Limb (tissue), 2 donors: ENCODE measurements around the gene RUBCN.

Experiments
- DNase-seq, 2 donors: peaks; one replicate each; pipeline ENCODE4 v3.0.0-alpha.2; 2016; ENCODE audit errors: extremely low spot score in 2 of 2

RUBCN gene

GRCh38 chr3:197736491-197737318 is at the start of gene RUBCN:
RUBCN (minus strand) TSS chr3:197736904; CDS start chr3:197736719, 185 bp downstream.
- DNase-seq = peak; percentile 95 to 96

GRCh38 chr3:197784019-197784585 is 47.4 kb upstream of the RUBCN start:
- no peak for DNase-seq

- no peak for DNase-seq
Observed at GRCh38 chr3:197782230-197782629, 45.5 kb upstream of the RUBCN start.

GRCh38 chr3:197775317-197775716 is 38.6 kb upstream of the RUBCN start:
- DNase-seq = no peak

GRCh38 chr3:197761784-197762183 is 25.1 kb upstream of the RUBCN start:
- no peak for DNase-seq

- DNase-seq = no peak
Observed at GRCh38 chr3:197758512-197758911, 21.8 kb upstream of the RUBCN start.

GRCh38 chr3:197756704-197757103 is 20.0 kb upstream of the RUBCN start:
- no peak for DNase-seq

GRCh38 chr3:197753263-197753662 is 16.6 kb upstream of the RUBCN start:
- DNase-seq = no peak

GRCh38 chr3:197752107-197752506 is 15.4 kb upstream of the RUBCN start:
- DNase-seq = no peak

GRCh38 chr3:197750858-197751737 is 14.4 kb upstream of the RUBCN start:
- peak; percentile 10 to 51 for DNase-seq

- peak; percentile 40 to 79 for DNase-seq
Observed at GRCh38 chr3:197750396-197750831, 13.7 kb upstream of the RUBCN start.

GRCh38 chr3:197749601-197750395 is 13.1 kb upstream of the RUBCN start, which contains the start of gene FYTTD1:
FYTTD1 (plus strand) TSS chr3:197749883; CDS start chr3:197749972, 89 bp downstream.
- peak; percentile 90 to 94 for DNase-seq

- DNase-seq = no peak
Observed at GRCh38 chr3:197749315-197749600, 12.6 kb upstream of the RUBCN start.

- no peak for DNase-seq
Observed at GRCh38 chr3:197748597-197749314, 12.1 kb upstream of the RUBCN start.

GRCh38 chr3:197746801-197747237 is 10.1 kb upstream of the RUBCN start:
- no peak for DNase-seq

GRCh38 chr3:197746209-197746608 is 9.5 kb upstream of the RUBCN start:
- DNase-seq = no peak

GRCh38 chr3:197742787-197743186 is 6.1 kb upstream of the RUBCN start:
- DNase-seq = no peak

GRCh38 chr3:197737749-197738462 is 1.2 kb upstream of the RUBCN start:
- no peak for DNase-seq

GRCh38 chr3:197737319-197737649 is 580 bp upstream of the RUBCN start:
- DNase-seq = no peak

- DNase-seq = no peak
Observed at GRCh38 chr3:197736010-197736490, 654 bp downstream of the RUBCN start.
